ENCODE measurements around the gene ATP11A.

- TF ChIP-seq CTCF (IDR thresholded peaks at IDR 0.05; ENCODE audit: poor library complexity) (no peak), EZH2 (IDR thresholded peaks at IDR 0.05; ENCODE audit: borderline replicate concordance) (no peak), EZH2phosphoT487 (IDR thresholded peaks at IDR 0.05; ENCODE audit: low read depth, severe bottlenecking, unreplicated experiment) (no peak)
These were observed 5.6 kb upstream of the ATP11A start for GRCh38 chr13:112684071-112684845.
